GM19463 (cell line): ENCODE results near the gene SELENOV.

Source experiments
- ATAC-seq: cut with Tn5 transposase; IDR thresholded peaks from one replicate; pipeline ENCODE4 v1.9.1; 2021; ENCODE audit warnings: mild to moderate bottlenecking, moderate library complexity; ENCODE audit not compliant: unreplicated experiment

SELENOV gene

GRCh38 chr19:39492788-39493187 is 22.2 kb upstream of the SELENOV start:
- no peak for ATAC-seq

GRCh38 chr19:39494661-39495060 is 20.3 kb upstream of the SELENOV start:
- no peak for ATAC-seq

GRCh38 chr19:39496063-39496462 is 18.9 kb upstream of the SELENOV start:
- no peak for ATAC-seq

- ATAC-seq: no peak
These were observed 17.3 kb upstream of the SELENOV start for GRCh38 chr19:39497701-39497995.

GRCh38 chr19:39497996-39498797 is 16.7 kb upstream of the SELENOV start:
- ATAC-seq: no peak

- no peak for ATAC-seq
These were observed 15.9 kb upstream of the SELENOV start, which contains the start of gene DLL3 for GRCh38 chr19:39498798-39499642. DLL3 (plus strand) TSS chr19:39498947; CDS start chr19:39498975, 28 bp downstream.

GRCh38 chr19:39499932-39500331 is 15.0 kb upstream of the SELENOV start:
- ATAC-seq: no peak

- ATAC-seq: no peak
These were observed 14.4 kb upstream of the SELENOV start for GRCh38 chr19:39500543-39500942.

GRCh38 chr19:39501340-39501739 is 13.6 kb upstream of the SELENOV start:
- no peak for ATAC-seq

GRCh38 chr19:39502640-39503417 is 12.1 kb upstream of the SELENOV start:
- peak; percentile 47 for ATAC-seq

GRCh38 chr19:39506598-39506943 is 8.4 kb upstream of the SELENOV start:
- no peak for ATAC-seq

- no peak for ATAC-seq
These were observed 7.8 kb upstream of the SELENOV start for GRCh38 chr19:39506944-39507714.

GRCh38 chr19:39507715-39508364 is 7.1 kb upstream of the SELENOV start:
- ATAC-seq: no peak

GRCh38 chr19:39508629-39509028 is 6.3 kb upstream of the SELENOV start:
- no peak for ATAC-seq

GRCh38 chr19:39509233-39509632 is 5.7 kb upstream of the SELENOV start:
- ATAC-seq: no peak

- no peak for ATAC-seq
These were observed 2.0 kb upstream of the SELENOV start for GRCh38 chr19:39512988-39513387.

- no peak for ATAC-seq
These were observed 732 bp downstream of the SELENOV start for GRCh38 chr19:39515551-39516191.

GRCh38 chr19:39516270-39516669 is 1.3 kb downstream of the SELENOV start:
- ATAC-seq: no peak

GRCh38 chr19:39517432-39517831 is 2.5 kb downstream of the SELENOV start:
- ATAC-seq: no peak

GRCh38 chr19:39518458-39518857 is 3.5 kb downstream of the SELENOV start:
- no peak for ATAC-seq
